CD14-positive monocyte (primary cell): Measurements from ENCODE around the gene ZNF335. TPM values are rescaled to one million over a fixed set of nuclear protein-coding genes. Genes with fewer than 3 reads are reported as not detected.
A peak's percentile ranks its signal among the peaks of the same experiment; 100 is the strongest.

Experiments
- DNase-seq, 3 donors: peaks; one replicate each; pipeline ENCODE4 v3.0.0-alpha.2; 2011 to 2022
- H2AFZ ChIP-seq: 2 replicates; pipeline ENCODE4 v1.6.0; 2012; ENCODE audit warnings: mild to moderate bottlenecking, low read depth, low read length, inconsistent platforms; ENCODE audit not compliant: insufficient read depth, poor library complexity, severe bottlenecking
- H3K27ac ChIP-seq, 2 donors: 1 replicate in 1 of 2; 2 replicates in 1 of 2; pipeline ENCODE4 v1.5.1; 2012 to 2013; ENCODE audit warnings: low read length in 2 of 2, control low read depth in 1 of 2, inconsistent platforms in 1 of 2, low read depth in 1 of 2, mild to moderate bottlenecking in 1 of 2
- H3K27me3 ChIP-seq, 2 donors: one replicate each; pipeline versions ENCODE4 v1.6.0 to v1.6.1; 2011 to 2013; ENCODE audit warnings: low read length in 2 of 2; ENCODE audit not compliant: control insufficient read depth in 2 of 2, insufficient read depth in 2 of 2
- H3K36me3 ChIP-seq, 2 donors: replicated peaks in 1 of 2; 1 replicate in 1 of 2; 2 replicates in 1 of 2; pipeline versions ENCODE4 v1.5.1 to v1.6.1; 2012 to 2013; ENCODE audit warnings: low read length in 2 of 2, control low read depth in 1 of 2, inconsistent platforms in 1 of 2, mild to moderate bottlenecking in 1 of 2; ENCODE audit not compliant: insufficient read depth in 2 of 2, control insufficient read depth in 1 of 2
- H3K4me1 ChIP-seq, 2 donors: 1 replicate in 1 of 2; 2 replicates in 1 of 2; pipeline versions ENCODE4 v1.5.1 to v1.6.1; 2012 to 2013; ENCODE audit warnings: low read length in 2 of 2, control low read depth in 1 of 2, inconsistent platforms in 1 of 2, mild to moderate bottlenecking in 1 of 2, moderate library complexity in 1 of 2; ENCODE audit not compliant: insufficient read depth in 2 of 2, control insufficient read depth in 1 of 2
- H3K4me2 ChIP-seq: replicated peaks from 2 replicates; pipeline ENCODE3; 2012; ENCODE audit warnings: low read length, moderate library complexity, mild to moderate bottlenecking; ENCODE audit not compliant: poor library complexity, severe bottlenecking; ENCODE audit errors: extremely low read depth
- H3K4me3 ChIP-seq, 3 experiments: fragments of 200-600 bp in 1 of 3; sonication (generic) in 1 of 3; replicated peaks in 1 of 3; 1 replicate in 2 of 3; 2 replicates in 1 of 3; pipeline ENCODE4 v1.5.1; 2011 to 2013; ENCODE audit warnings: low read length in 3 of 3, mild to moderate bottlenecking in 3 of 3, control low read depth in 2 of 3, low read depth in 2 of 3, inconsistent platforms in 1 of 3, moderate library complexity in 1 of 3
- H3K79me2 ChIP-seq: 2 replicates; pipeline ENCODE4 v1.6.0; 2012; ENCODE audit warnings: mild to moderate bottlenecking, control low read depth, inconsistent platforms, low read length, moderate library complexity; ENCODE audit not compliant: insufficient read depth
- H3K9ac ChIP-seq: 2 replicates; pipeline ENCODE4 v1.6.0; 2017; ENCODE audit warnings: low read length, mild to moderate bottlenecking; ENCODE audit not compliant: insufficient read depth, poor library complexity, severe bottlenecking
- H3K9me3 ChIP-seq, 2 donors: replicated peaks in 1 of 2; 1 replicate in 1 of 2; 2 replicates in 1 of 2; pipeline versions ENCODE4 v1.5.1 to v1.6.1; 2012 to 2013; ENCODE audit warnings: low read length in 2 of 2, control low read depth in 1 of 2; ENCODE audit not compliant: control insufficient read depth in 1 of 2, insufficient read depth in 1 of 2
- H4K20me1 ChIP-seq: 2 replicates; pipeline ENCODE4 v1.6.0; 2012; ENCODE audit warnings: mild to moderate bottlenecking, low read length, control low read depth, moderate library complexity; ENCODE audit not compliant: insufficient read depth
- H3K27ac Mint-ChIP-seq, 7 donors: one replicate each; pipeline ENCODE4 v1.8.0; 2020; ENCODE audit warnings: mild to moderate bottlenecking in 7 of 7, mixed read lengths in 7 of 7, moderate library complexity in 6 of 7, inconsistent platforms in 2 of 7
- H3K27me3 Mint-ChIP-seq, 3 donors: one replicate each; pipeline ENCODE4 v1.8.0; 2021 to 2022; ENCODE audit warnings: low read depth in 3 of 3, mild to moderate bottlenecking in 3 of 3, mixed read lengths in 3 of 3, moderate library complexity in 3 of 3, inconsistent platforms in 1 of 3
- H3K36me3 Mint-ChIP-seq, 2 donors: one replicate each; pipeline ENCODE4 v1.8.0; 2020; ENCODE audit warnings: mixed read lengths in 2 of 2, inconsistent platforms in 1 of 2, mild to moderate bottlenecking in 1 of 2
- H3K4me1 Mint-ChIP-seq: one replicate; pipeline ENCODE4 v1.8.0; 2020; ENCODE audit warnings: mild to moderate bottlenecking, mixed read lengths
- H3K4me3 Mint-ChIP-seq, 2 donors: one replicate each; pipeline ENCODE4 v1.8.0; 2020; ENCODE audit warnings: mild to moderate bottlenecking in 2 of 2, mixed read lengths in 2 of 2, moderate library complexity in 1 of 2
- H3K9me3 Mint-ChIP-seq, 7 donors: one replicate each; pipeline ENCODE4 v1.8.0; 2020 to 2022; ENCODE audit warnings: mixed read lengths in 7 of 7, mild to moderate bottlenecking in 6 of 7, moderate library complexity in 6 of 7, inconsistent platforms in 2 of 7
- WGBS: methylation state at CpG from one replicate; pipeline ENCODE4 v1.1.5; 2013; ENCODE audit warnings: missing lambda C conversion rate; ENCODE audit not compliant: insufficient coverage; 5-methylcytosine and 5-hydroxymethylcytosine counted together
- intact Hi-C, 2 donors: fragments of 100-400 bp; cut with micrococcal nuclease; formaldehyde crosslinking; loops; one replicate each; pipeline versions ENCODE4 v1.15.0 to v1.15.1; 2023
- polyA plus RNA-seq, 3 donors: library from polyadenylated mRNA; depleted of rRNA in 1 of 3; unstranded in 2 of 3; stranded (reverse) in 1 of 3; fragments of 300-500 nt in 2 of 3; fragments of >200 nt in 1 of 3; fragmentation: Illumina TruSeq in 2 of 3; gene quantifications; 1 replicate in 2 of 3; 2 replicates in 1 of 3; pipeline ENCODE4 v1.2.3, GENCODE V29; 2012 to 2021
- TF ChIP-seq, protein P1 (sequence below): fragments of 200-600 bp; IDR thresholded peaks from one replicate; pipeline ENCODE4 v1.8.0; 2022; ENCODE audit warnings: antibody characterized with exemption, mild to moderate bottlenecking

The ZNF335 gene
- polyA plus RNA-seq, 3 donors: 2.7 to 39.6 (median 3.1) TPM

GRCh38 chr20:45925821-45926506, 46.0 kb downstream of the ZNF335 start:
- Histone ChIP-seq H3K36me3 (no peaks in the 10 kb centered on the region), H3K4me3 (no peak overlapping the region), H2AFZ (no peak overlapping the region), H3K4me1 (peaks cover 6 to 10% of the 10 kb centered on the region in 2 donors), H3K9ac (no peak overlapping the region), H4K20me1 (no peaks in the 10 kb centered on the region), H3K79me2 (no peaks in the 10 kb centered on the region), H3K27ac (no peak overlapping the region), H3K4me2 (no peak overlapping the region), H3K9me3 (no peaks in the 10 kb centered on the region), H3K27me3 (no peaks in the 10 kb centered on the region)
- Mint-ChIP-seq H3K9me3 (no peaks in the 10 kb centered on the region), H3K36me3 (no peaks in the 10 kb centered on the region), H3K4me3 (no peak overlapping the region), H3K27me3 (peaks cover 6 to 21% (median 10%) of the 10 kb centered on the region in 3 donors), H3K27ac (peak overlapping the region in 1 of 7 donors; percentile 24), H3K4me1 (peaks cover 14% of the 10 kb centered on the region)
- DNase-seq: no peak
- TF ChIP-seq, protein P1, sequence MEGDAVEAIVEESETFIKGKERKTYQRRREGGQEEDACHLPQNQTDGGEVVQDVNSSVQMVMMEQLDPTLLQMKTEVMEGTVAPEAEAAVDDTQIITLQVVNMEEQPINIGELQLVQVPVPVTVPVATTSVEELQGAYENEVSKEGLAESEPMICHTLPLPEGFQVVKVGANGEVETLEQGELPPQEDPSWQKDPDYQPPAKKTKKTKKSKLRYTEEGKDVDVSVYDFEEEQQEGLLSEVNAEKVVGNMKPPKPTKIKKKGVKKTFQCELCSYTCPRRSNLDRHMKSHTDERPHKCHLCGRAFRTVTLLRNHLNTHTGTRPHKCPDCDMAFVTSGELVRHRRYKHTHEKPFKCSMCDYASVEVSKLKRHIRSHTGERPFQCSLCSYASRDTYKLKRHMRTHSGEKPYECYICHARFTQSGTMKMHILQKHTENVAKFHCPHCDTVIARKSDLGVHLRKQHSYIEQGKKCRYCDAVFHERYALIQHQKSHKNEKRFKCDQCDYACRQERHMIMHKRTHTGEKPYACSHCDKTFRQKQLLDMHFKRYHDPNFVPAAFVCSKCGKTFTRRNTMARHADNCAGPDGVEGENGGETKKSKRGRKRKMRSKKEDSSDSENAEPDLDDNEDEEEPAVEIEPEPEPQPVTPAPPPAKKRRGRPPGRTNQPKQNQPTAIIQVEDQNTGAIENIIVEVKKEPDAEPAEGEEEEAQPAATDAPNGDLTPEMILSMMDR: no peak
- intact Hi-C loops: no loop called here
- 78% methylated on average over 5 of the region's 9 CpGs for whole genome bisulfite sequencing

DNA sequence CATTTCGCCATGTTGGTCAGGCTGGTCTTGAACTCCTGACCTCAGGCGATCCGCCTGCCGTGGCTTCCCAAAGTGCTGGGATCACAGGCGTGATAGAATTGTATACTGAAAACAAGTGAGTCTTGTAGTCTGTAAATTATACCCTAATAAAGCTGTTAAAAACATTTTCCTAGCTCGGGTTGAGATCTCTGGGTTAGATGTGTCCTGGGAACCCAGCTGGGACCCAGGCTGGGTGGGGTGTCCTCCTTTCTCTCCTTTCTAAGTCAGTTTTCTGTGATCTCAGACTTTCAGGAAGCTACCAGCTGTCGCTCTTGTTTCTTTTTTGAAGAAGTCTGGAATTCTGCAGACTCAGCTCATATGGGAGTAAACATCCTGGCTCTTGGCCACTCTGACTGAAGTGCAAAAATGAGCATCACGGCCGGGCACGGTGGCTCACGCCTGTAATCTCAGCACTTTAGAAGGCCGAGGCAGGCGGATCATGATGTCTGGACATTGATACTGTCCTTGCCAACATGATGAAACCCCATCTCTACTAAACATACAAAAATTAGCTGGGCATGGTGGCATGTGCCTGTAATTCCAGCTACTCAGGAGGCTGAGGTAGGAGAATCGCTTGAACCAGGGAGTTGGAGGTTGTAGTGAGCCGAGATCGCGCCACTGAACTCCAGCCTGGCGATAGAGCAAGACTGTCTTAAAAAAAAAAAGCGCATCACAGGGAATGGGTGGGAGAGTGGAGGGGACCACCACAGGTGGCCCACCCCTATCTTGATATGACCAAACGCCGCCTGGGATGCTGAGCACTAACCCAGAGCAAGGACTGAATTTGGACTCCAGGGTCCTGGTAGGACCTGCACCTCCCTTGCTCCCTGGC, 47.4 kb downstream of the ZNF335 start:
- H3K36me3 ChIP-seq: no peaks in the 10 kb centered on the region
- peaks cover 14 to 17% of the 10 kb centered on the region in 2 donors for H3K4me1 ChIP-seq
- H3K4me2 ChIP-seq: no peak overlapping the region
- H4K20me1 ChIP-seq: no peaks in the 10 kb centered on the region
- no peaks in the 10 kb centered on the region for H3K79me2 ChIP-seq
- TF ChIP-seq, protein P1: no peak
- no peaks in the 10 kb centered on the region for H3K27me3 ChIP-seq
- Mint-ChIP-seq H3K4me3 (peak overlapping the region in 1 of 2 donors; percentile 49), H3K27ac (peak overlapping the region in 4 of 7 donors; percentile 7 to 63 (median 30)), H3K36me3 (no peaks in the 10 kb centered on the region), H3K27me3 (peaks cover 6 to 21% (median 10%) of the 10 kb centered on the region in 3 donors), H3K4me1 (peaks cover 22% of the 10 kb centered on the region), H3K9me3 (peaks cover 0 to 2% (median 0%) of the 10 kb centered on the region in 7 donors)
- no peak for DNase-seq
- no peaks in the 10 kb centered on the region for H3K9me3 ChIP-seq
- no peak overlapping the region for H3K4me3 ChIP-seq
- no peak overlapping the region for H2AFZ ChIP-seq
- intact Hi-C loops: no loop called here
- 50% methylated on average over 10 of the region's 21 CpGs for WGBS
- H3K9ac ChIP-seq: no peak overlapping the region
- no peak overlapping the region for H3K27ac ChIP-seq
